Endothelial cell of umbilical vein (primary cell): ENCODE data around the gene LCN6. TPM values are rescaled to one million over a fixed set of nuclear protein-coding genes. Genes with fewer than 3 reads are reported as not detected.

ENCODE experiments used
- BruUV-seq: library from RNA; stranded (reverse); fragments of 400-500 nt; replicated peaks from 2 replicates; lab custom pipeline; 2021; lab: Mats Ljungman, UMichigan
- CTCF ChIA-PET: fragments of 300-600, 350-600 bp; sonication (Branson Sonifier 250); formaldehyde crosslinking; loops from one replicate; lab custom pipeline; 2021; ENCODE audit warnings: antibody characterized with exemption, inconsistent platforms; lab: Charles Lee
- POLR2A ChIA-PET: fragments of 300-600, 350-600 bp; sonication (Branson Sonifier 250); formaldehyde crosslinking; loops from one replicate; lab custom pipeline; 2021; ENCODE audit warnings: antibody characterized with exemption, inconsistent platforms; lab: Charles Lee
- DNase-seq: peaks from one replicate; pipeline ENCODE4 v3.0.0-alpha.2; 2011; ENCODE audit warnings: low read depth, low spot score
- FAIRE-seq: peaks from 2 replicates; lab custom pipeline; 2011; peaks lifted over from hg19 to GRCh38; lab: Jason Lieb, UNC
- H2AFZ ChIP-seq: 2 replicates; pipeline ENCODE4 v1.6.0; 2012; ENCODE audit warnings: low read depth, low read length, control low read depth, inconsistent platforms
- H3K27ac ChIP-seq: 2 replicates; pipeline ENCODE4 v1.5.1; 2011; ENCODE audit warnings: low read depth, mild to moderate bottlenecking, control low read depth, low read length, moderate library complexity; ENCODE audit not compliant: insufficient read depth
- H3K27me3 ChIP-seq, 2 experiments: 2 replicates each; pipeline versions ENCODE4 v1.6.0 to v1.6.1; 2011; ENCODE audit warnings: low read length in 2 of 2, mixed read lengths in 1 of 2; ENCODE audit not compliant: control insufficient read depth in 2 of 2, insufficient read depth in 2 of 2
- H3K36me3 ChIP-seq, 2 experiments: 2 replicates in 1 of 2; 3 replicates in 1 of 2; pipeline ENCODE4 v1.5.1; 2011; ENCODE audit warnings: low read length in 2 of 2, mild to moderate bottlenecking in 1 of 2, moderate library complexity in 1 of 2; ENCODE audit not compliant: control insufficient read depth in 2 of 2, insufficient read depth in 2 of 2; ENCODE audit errors: extremely low read depth in 1 of 2
- H3K4me1 ChIP-seq: 3 replicates; pipeline ENCODE4 v1.5.1; 2011; ENCODE audit warnings: mild to moderate bottlenecking, low read length; ENCODE audit not compliant: control insufficient read depth, insufficient read depth; ENCODE audit errors: extremely low read depth
- H3K4me2 ChIP-seq: 2 replicates; pipeline ENCODE4 v1.6.1; 2011; ENCODE audit warnings: low read length, control low read depth, mixed read lengths; ENCODE audit not compliant: insufficient read depth
- H3K4me3 ChIP-seq, 3 experiments: fragments of 200-600 bp in 1 of 3; sonication (generic), shearing (Covaris generic) in 1 of 3; replicated peaks in 1 of 3; 2 replicates each; pipeline ENCODE4 v1.5.1; 2011 to 2016; ENCODE audit warnings: control low read depth in 3 of 3, low read length in 3 of 3, mild to moderate bottlenecking in 2 of 3, inconsistent platforms in 1 of 3, low read depth in 1 of 3, moderate library complexity in 1 of 3; ENCODE audit not compliant: insufficient read depth in 1 of 3
- H3K79me2 ChIP-seq: 2 replicates; pipeline ENCODE4 v1.6.0; 2012; ENCODE audit warnings: low read length, inconsistent platforms; ENCODE audit not compliant: control insufficient read depth, insufficient read depth
- H3K9ac ChIP-seq: replicated peaks from 2 replicates; pipeline ENCODE3; 2011; ENCODE audit warnings: low read length, control low read depth; ENCODE audit not compliant: insufficient read depth; ENCODE audit errors: extremely low read depth
- H3K9me1 ChIP-seq: replicated peaks from 3 replicates; pipeline ENCODE4 v1.6.0; 2011; ENCODE audit warnings: mild to moderate bottlenecking, low read length; ENCODE audit not compliant: control insufficient read depth, insufficient read depth; ENCODE audit errors: extremely low read depth
- H3K9me3 ChIP-seq: replicated peaks from 2 replicates; pipeline ENCODE4 v1.5.1; 2012; ENCODE audit warnings: low read length, inconsistent platforms; ENCODE audit not compliant: control insufficient read depth, insufficient read depth
- H4K20me1 ChIP-seq: replicated peaks from 2 replicates; pipeline ENCODE3; 2011; ENCODE audit warnings: mild to moderate bottlenecking, low read length; ENCODE audit not compliant: control insufficient read depth, insufficient read depth; ENCODE audit errors: extremely low read depth
- JUN ChIP-seq: IDR thresholded peaks from 2 replicates; pipeline ENCODE4 v1.6.1; 2011; ENCODE audit warnings: borderline replicate concordance, low read depth; ENCODE audit not compliant: insufficient read length, insufficient read depth
- POLR2AphosphoS5 ChIP-seq: IDR thresholded peaks from 2 replicates; pipeline ENCODE4 v1.6.1; 2012; ENCODE audit warnings: low read depth, mild to moderate bottlenecking, control low read depth, low read length, moderate library complexity; ENCODE audit not compliant: insufficient read depth
- dilution Hi-C: fragments of 300-500 bp; cut with MboI; formaldehyde crosslinking; loops from one replicate; pipeline ENCODE4 v1.15.0; 2019; ENCODE audit warnings: low sequenced_read_pairs; ENCODE audit not compliant: extremely low pct_ligation_motif_present
- intact Hi-C: fragments of 100-400 bp; cut with micrococcal nuclease; formaldehyde crosslinking; loops from one replicate; pipeline ENCODE4 v1.10.0; 2022
- polyA plus RNA-seq, 4 experiments: library from polyadenylated mRNA; depleted of rRNA in 3 of 4; stranded (reverse) in 3 of 4; unstranded in 1 of 4; fragments of >200 nt; gene quantifications; 2 replicates each; pipeline versions ENCODE4 v1.2.1 to v1.2.3, GENCODE V29; 2011 to 2012; ENCODE audit warnings: missing spikeins in 1 of 4
- total RNA-seq: library from RNA; stranded (reverse); gene quantifications from 2 replicates; pipeline ENCODE4 v1.2.3, GENCODE V29; 2021
- TF ChIP-seq, protein P1 (sequence below), 2 donors: IDR thresholded peaks; 1 replicate in 1 of 2; 2 replicates in 1 of 2; pipeline ENCODE4 v1.5.1; 2011; ENCODE audit warnings: low read length in 2 of 2, mild to moderate bottlenecking in 2 of 2, moderate library complexity in 2 of 2, control low read depth in 1 of 2, inconsistent platforms in 1 of 2, low read depth in 1 of 2; ENCODE audit not compliant: insufficient read depth in 1 of 2; ENCODE audit errors: extremely low read depth in 1 of 2

Gene LCN6
- total and polyA plus RNA-seq, 2 donors (not counting 3 experiments of a cell fraction or from before 2014, with no cell fraction given), result 0.17 TPM; not detected in 1

- dilution Hi-C loops (no loop called here), intact Hi-C loops (loop anchor here (2.0 to 5.0 kb wide), 4 partner anchors 43 to 233 kb away; partner anchors contain the start of gene SEC16A)
- POLR2A ChIA-PET, result interaction anchor here (1.9 to 3.8 kb wide), 3 partner anchors 11 to 28 kb away, joined by 7 to 32 read pairs (median 10); partner anchors contain the start of gene AGPAT2
- FAIRE-seq, result no peak
- Histone ChIP-seq H2AFZ (no peak overlapping the region), H3K9me1 (no peaks in the 10 kb centered on the region), H4K20me1 (no peaks in the 10 kb centered on the region), H3K9me3 (no peaks in the 10 kb centered on the region), H3K36me3 (peaks cover 0 to 8% of the 10 kb centered on the region in 2 experiments), H3K27ac (peak overlapping the region; percentile 96), H3K79me2 (peaks cover 53% of the 10 kb centered on the region), H3K27me3 (no peaks in the 10 kb centered on the region), H3K4me3 (peak overlapping the region in 1 of 3 experiments; percentile 2), H3K4me1 (peaks cover 43% of the 10 kb centered on the region), H3K9ac (peak overlapping the region; percentile 54), H3K4me2 (peak overlapping the region; percentile 25)
- CTCF ChIA-PET, result interaction anchor here (1.0 to 2.1 kb wide), 3 partner anchors 11 to 71 kb away, joined by 3 to 16 read pairs (median 6); no protein-coding TSS in a partner anchor
- TF ChIP-seq, protein P1, sequence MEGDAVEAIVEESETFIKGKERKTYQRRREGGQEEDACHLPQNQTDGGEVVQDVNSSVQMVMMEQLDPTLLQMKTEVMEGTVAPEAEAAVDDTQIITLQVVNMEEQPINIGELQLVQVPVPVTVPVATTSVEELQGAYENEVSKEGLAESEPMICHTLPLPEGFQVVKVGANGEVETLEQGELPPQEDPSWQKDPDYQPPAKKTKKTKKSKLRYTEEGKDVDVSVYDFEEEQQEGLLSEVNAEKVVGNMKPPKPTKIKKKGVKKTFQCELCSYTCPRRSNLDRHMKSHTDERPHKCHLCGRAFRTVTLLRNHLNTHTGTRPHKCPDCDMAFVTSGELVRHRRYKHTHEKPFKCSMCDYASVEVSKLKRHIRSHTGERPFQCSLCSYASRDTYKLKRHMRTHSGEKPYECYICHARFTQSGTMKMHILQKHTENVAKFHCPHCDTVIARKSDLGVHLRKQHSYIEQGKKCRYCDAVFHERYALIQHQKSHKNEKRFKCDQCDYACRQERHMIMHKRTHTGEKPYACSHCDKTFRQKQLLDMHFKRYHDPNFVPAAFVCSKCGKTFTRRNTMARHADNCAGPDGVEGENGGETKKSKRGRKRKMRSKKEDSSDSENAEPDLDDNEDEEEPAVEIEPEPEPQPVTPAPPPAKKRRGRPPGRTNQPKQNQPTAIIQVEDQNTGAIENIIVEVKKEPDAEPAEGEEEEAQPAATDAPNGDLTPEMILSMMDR (IDR thresholded peaks at IDR 0.05; ENCODE audit: extremely low read depth in 1 of 2, insufficient read depth in 1 of 2, low read depth in 1 of 2, low read length in 2 of 2), result no peak
- TF ChIP-seq JUN (no peak), POLR2AphosphoS5 (no peak)
- no peak for DNase-seq
- no TSS peak for BruUV-seq
Observed at GRCh38 chr9:136714893-136715274, 33.4 kb downstream of the LCN6 start.
